OCI-LY1 (cell line): ENCODE measurements around the gene HECTD1.

ENCODE experiments used
- H2AFZ ChIP-seq: fragments of 200-600 bp; sonication (generic), shearing (Covaris generic); 2 replicates; pipeline ENCODE4 v1.6.0; 2014; ENCODE audit warnings: antibody characterized with exemption, mild to moderate bottlenecking, low read length
- H3F3A ChIP-seq: fragments of 200-600 bp; sonication (generic), shearing (Covaris generic); 2 replicates; pipeline ENCODE4 v1.6.0; 2014; ENCODE audit warnings: mild to moderate bottlenecking, antibody characterized with exemption, low read length, moderate library complexity; ENCODE audit not compliant: insufficient read depth
- H3K27ac ChIP-seq: fragments of 200-600 bp; sonication (generic); 2 replicates; pipeline ENCODE4 v1.5.1; 2014; ENCODE audit warnings: low read length, mixed run types, mild to moderate bottlenecking, low read depth; ENCODE audit not compliant: poor library complexity, severe bottlenecking
- H3K27me3 ChIP-seq: fragments of 200-600 bp; sonication (generic); 2 replicates; pipeline ENCODE4 v1.6.0; 2014; ENCODE audit warnings: antibody characterized with exemption, mild to moderate bottlenecking, low read length, moderate library complexity; ENCODE audit not compliant: insufficient read depth
- H3K36me3 ChIP-seq: fragments of 200-600 bp; sonication (generic); 2 replicates; pipeline ENCODE4 v1.6.1; 2014; ENCODE audit warnings: mild to moderate bottlenecking, antibody characterized with exemption, low read length, moderate library complexity, mixed read lengths; ENCODE audit not compliant: insufficient read depth
- H3K4me1 ChIP-seq: fragments of 200-600 bp; sonication (generic); 2 replicates; pipeline ENCODE4 v1.5.1; 2014; ENCODE audit warnings: mild to moderate bottlenecking, low read length, moderate library complexity; ENCODE audit not compliant: insufficient read depth, severe bottlenecking
- H3K4me2 ChIP-seq: fragments of 200-600 bp; sonication (generic), shearing (Covaris generic); 2 replicates; pipeline ENCODE4 v1.6.1; 2014; ENCODE audit warnings: low read length
- H3K4me3 ChIP-seq: fragments of 200-600 bp; sonication (generic); 2 replicates; pipeline ENCODE4 v1.5.1; 2014; ENCODE audit warnings: low read length, low read depth, mild to moderate bottlenecking, mixed read lengths; ENCODE audit not compliant: poor library complexity, severe bottlenecking
- H3K79me2 ChIP-seq: fragments of 200-600 bp; shearing (Covaris generic); 2 replicates; pipeline ENCODE4 v1.6.1; 2016; ENCODE audit warnings: mixed run types, low read length, mixed read lengths; ENCODE audit not compliant: insufficient read depth
- H3K9ac ChIP-seq: fragments of 200-600 bp; sonication (generic), shearing (Covaris generic); 2 replicates; pipeline ENCODE4 v1.6.1; 2014; ENCODE audit warnings: mild to moderate bottlenecking, low read length, mixed read lengths
- H3K9me2 ChIP-seq: fragments of 200-600 bp; sonication (generic), shearing (Covaris generic); 2 replicates; pipeline ENCODE4 v1.6.1; 2014; ENCODE audit warnings: low read depth, mild to moderate bottlenecking, low read length, mixed read lengths
- H3K9me3 ChIP-seq: fragments of 200-600 bp; shearing (Covaris generic); 2 replicates; pipeline ENCODE4 v1.6.1; 2014; ENCODE audit warnings: low read length, mixed read lengths
- H4K20me1 ChIP-seq: fragments of 200-600 bp; sonication (generic), shearing (Covaris generic); 2 replicates; pipeline ENCODE4 v1.6.0; 2016; ENCODE audit warnings: mild to moderate bottlenecking, low read length; ENCODE audit not compliant: insufficient read depth
- EZH2 ChIP-seq: fragments of 200-600 bp; sonication (generic), shearing (Covaris generic); IDR thresholded peaks from 2 replicates; pipeline ENCODE4 v1.8.0; 2017; ENCODE audit warnings: borderline replicate concordance, mixed run types, mild to moderate bottlenecking, antibody characterized with exemption, low read length, moderate library complexity, mixed read lengths
- TF ChIP-seq, protein P1 (sequence below): fragments of 200-600 bp; sonication (generic), shearing (Covaris generic); IDR thresholded peaks from 2 replicates; pipeline ENCODE4 v1.5.1; 2017; ENCODE audit warnings: mild to moderate bottlenecking, antibody characterized with exemption, low read length, moderate library complexity, mixed read lengths

The HECTD1 gene

DNA sequence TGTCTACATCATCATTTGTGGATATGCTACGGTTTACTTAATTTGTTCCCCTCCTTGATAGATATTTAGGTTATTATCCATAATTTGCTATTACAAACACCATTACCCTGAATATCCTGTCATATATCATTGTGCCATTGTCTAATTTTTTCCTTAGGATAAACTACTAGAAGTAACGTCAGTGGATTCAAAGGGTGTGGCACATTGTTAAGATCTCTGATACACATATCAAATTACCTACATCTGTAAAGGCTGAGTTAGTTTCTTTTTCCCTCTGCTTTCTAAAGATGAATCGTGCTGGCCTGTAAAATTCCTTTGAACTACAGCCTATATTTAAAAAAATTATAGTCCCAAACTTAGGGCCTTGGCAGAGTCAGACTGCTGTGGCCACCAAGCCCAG is 127.5 kb downstream of the HECTD1 start:
- Histone ChIP-seq H3K4me3 (no peak overlapping the region), H3K27me3 (no peaks in the 10 kb centered on the region), H3K9me3 (no peaks in the 10 kb centered on the region), H3F3A (no peaks in the 10 kb centered on the region), H3K79me2 (no peaks in the 10 kb centered on the region), H3K4me1 (peaks cover 21% of the 10 kb centered on the region), H3K27ac (no peak overlapping the region), H3K4me2 (no peak overlapping the region), H3K36me3 (peaks cover 9% of the 10 kb centered on the region; the same call in 1 of the 2 replicates), H2AFZ (no peak overlapping the region), H3K9me2 (no peaks in the 10 kb centered on the region), H3K9ac (no peak overlapping the region), H4K20me1 (no peaks in the 10 kb centered on the region)
- TF ChIP-seq, protein P1, sequence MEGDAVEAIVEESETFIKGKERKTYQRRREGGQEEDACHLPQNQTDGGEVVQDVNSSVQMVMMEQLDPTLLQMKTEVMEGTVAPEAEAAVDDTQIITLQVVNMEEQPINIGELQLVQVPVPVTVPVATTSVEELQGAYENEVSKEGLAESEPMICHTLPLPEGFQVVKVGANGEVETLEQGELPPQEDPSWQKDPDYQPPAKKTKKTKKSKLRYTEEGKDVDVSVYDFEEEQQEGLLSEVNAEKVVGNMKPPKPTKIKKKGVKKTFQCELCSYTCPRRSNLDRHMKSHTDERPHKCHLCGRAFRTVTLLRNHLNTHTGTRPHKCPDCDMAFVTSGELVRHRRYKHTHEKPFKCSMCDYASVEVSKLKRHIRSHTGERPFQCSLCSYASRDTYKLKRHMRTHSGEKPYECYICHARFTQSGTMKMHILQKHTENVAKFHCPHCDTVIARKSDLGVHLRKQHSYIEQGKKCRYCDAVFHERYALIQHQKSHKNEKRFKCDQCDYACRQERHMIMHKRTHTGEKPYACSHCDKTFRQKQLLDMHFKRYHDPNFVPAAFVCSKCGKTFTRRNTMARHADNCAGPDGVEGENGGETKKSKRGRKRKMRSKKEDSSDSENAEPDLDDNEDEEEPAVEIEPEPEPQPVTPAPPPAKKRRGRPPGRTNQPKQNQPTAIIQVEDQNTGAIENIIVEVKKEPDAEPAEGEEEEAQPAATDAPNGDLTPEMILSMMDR = no peak
- TF ChIP-seq EZH2 = no peak

DNA sequence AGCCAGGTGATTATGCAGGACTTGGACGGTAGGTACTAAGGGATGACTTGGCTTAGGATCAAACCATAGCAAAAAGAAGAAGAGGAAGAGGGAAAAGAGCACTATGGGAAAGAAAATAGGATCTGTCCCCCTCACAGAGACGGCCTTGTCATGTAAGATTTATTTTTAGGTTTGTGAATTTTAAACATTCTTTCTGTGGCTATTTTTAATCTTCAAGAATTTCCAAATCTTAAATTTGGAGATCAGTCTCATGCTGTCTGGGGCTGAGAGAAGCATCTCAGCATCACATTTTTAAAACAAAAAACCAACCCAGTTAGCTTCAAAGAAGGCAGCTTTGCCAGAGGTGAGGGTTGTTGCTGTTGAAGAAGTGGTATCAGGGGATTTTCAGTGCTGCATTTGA is 128.8 kb downstream of the HECTD1 start:
- no peak for TF ChIP-seq EZH2
- TF ChIP-seq, protein P1 = no peak
- H3K36me3 ChIP-seq = peaks cover 11% of the 10 kb centered on the region; the same call in 1 of the 2 replicates
- no peaks in the 10 kb centered on the region for H4K20me1 ChIP-seq
- H3K9ac ChIP-seq = no peak overlapping the region
- H3K27ac ChIP-seq = no peak overlapping the region
- no peaks in the 10 kb centered on the region for H3K27me3 ChIP-seq
- H3K9me2 ChIP-seq = no peaks in the 10 kb centered on the region
- no peaks in the 10 kb centered on the region for H3K79me2 ChIP-seq
- H3K4me1 ChIP-seq = peaks cover 9% of the 10 kb centered on the region
- no peaks in the 10 kb centered on the region for H3K9me3 ChIP-seq
- no peak overlapping the region for H3K4me2 ChIP-seq
- H2AFZ ChIP-seq = no peak overlapping the region
- no peaks in the 10 kb centered on the region for H3F3A ChIP-seq
- no peak overlapping the region for H3K4me3 ChIP-seq

DNA sequence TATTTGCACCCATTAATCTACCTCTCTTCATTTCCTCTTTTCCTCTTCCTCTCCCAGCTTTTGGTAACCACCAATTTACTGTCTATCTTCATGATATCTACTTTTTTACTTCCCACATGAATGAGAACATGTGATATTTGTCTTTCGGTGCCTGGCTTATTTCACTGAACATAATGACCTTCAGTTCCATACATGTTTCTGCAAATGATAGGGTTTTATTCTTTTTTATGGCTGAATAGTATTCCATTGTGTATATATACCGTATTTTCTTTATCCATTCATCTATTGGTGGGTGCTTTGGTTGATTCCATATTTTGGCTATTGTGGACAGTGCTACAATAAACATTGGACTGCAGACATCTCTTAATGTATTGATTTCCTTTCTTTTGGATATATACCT is 132.4 kb downstream of the HECTD1 start:
- H3K79me2 ChIP-seq = no peaks in the 10 kb centered on the region
- H3K9me2 ChIP-seq = no peaks in the 10 kb centered on the region
- H3K27me3 ChIP-seq = no peaks in the 10 kb centered on the region
- H3K4me1 ChIP-seq = no peaks in the 10 kb centered on the region
- no peaks in the 10 kb centered on the region for H3F3A ChIP-seq
- TF ChIP-seq EZH2 = no peak
- TF ChIP-seq, protein P1 = no peak
- H3K9ac ChIP-seq = no peak overlapping the region
- H4K20me1 ChIP-seq = no peaks in the 10 kb centered on the region
- no peak overlapping the region for H3K4me2 ChIP-seq
- no peak overlapping the region for H3K27ac ChIP-seq
- no peaks in the 10 kb centered on the region for H3K9me3 ChIP-seq
- no peak overlapping the region for H2AFZ ChIP-seq
- H3K36me3 ChIP-seq = peaks cover 11% of the 10 kb centered on the region; the same call in 1 of the 2 replicates
- H3K4me3 ChIP-seq = no peak overlapping the region
